Chondrocyte (in vitro differentiated cells): ENCODE results near the gene DENND5A. TPM values are rescaled to one million over a fixed set of nuclear protein-coding genes. Genes with fewer than 3 reads are reported as not detected.

Experiments
- DNase-seq: peaks from one replicate; pipeline ENCODE4 v3.0.0; 2021; ENCODE audit warnings: mixed read lengths, low spot score
- H3K27ac Mint-ChIP-seq: one replicate; pipeline ENCODE4 v1.8.0; 2021; ENCODE audit warnings: mild to moderate bottlenecking, moderate library complexity, mixed read lengths; ENCODE audit not compliant: unreplicated experiment
- H3K27me3 Mint-ChIP-seq: 2 replicates; pipeline ENCODE4 v1.8.0; 2021; ENCODE audit warnings: low read depth, mixed read lengths
- H3K36me3 Mint-ChIP-seq: 2 replicates; pipeline ENCODE4 v1.8.0; 2021; ENCODE audit warnings: low read depth, mixed read lengths
- H3K4me1 Mint-ChIP-seq: 2 replicates; pipeline ENCODE4 v1.8.0; 2021; ENCODE audit warnings: low read depth, mild to moderate bottlenecking, mixed read lengths
- H3K4me3 Mint-ChIP-seq: one replicate; pipeline ENCODE4 v1.8.0; 2021; ENCODE audit warnings: mild to moderate bottlenecking, moderate library complexity, mixed read lengths; ENCODE audit not compliant: unreplicated experiment
- H3K9me3 Mint-ChIP-seq: 2 replicates; pipeline ENCODE4 v1.8.0; 2021; ENCODE audit warnings: low read depth, mixed read lengths
- CTCF ChIP-seq: fragments of 200-600 bp; sonication (generic); IDR thresholded peaks from 2 replicates; pipeline ENCODE4 v1.5.0; 2021; ENCODE audit warnings: antibody characterized with exemption, mild to moderate bottlenecking, moderate library complexity
- total RNA-seq: library from RNA; stranded (reverse); gene quantifications from 3 replicates; pipeline ENCODE4 v1.2.1, GENCODE V29; 2021

Gene DENND5A
- total RNA-seq, 1 donor from 2014 or later: 111 TPM

DNA sequence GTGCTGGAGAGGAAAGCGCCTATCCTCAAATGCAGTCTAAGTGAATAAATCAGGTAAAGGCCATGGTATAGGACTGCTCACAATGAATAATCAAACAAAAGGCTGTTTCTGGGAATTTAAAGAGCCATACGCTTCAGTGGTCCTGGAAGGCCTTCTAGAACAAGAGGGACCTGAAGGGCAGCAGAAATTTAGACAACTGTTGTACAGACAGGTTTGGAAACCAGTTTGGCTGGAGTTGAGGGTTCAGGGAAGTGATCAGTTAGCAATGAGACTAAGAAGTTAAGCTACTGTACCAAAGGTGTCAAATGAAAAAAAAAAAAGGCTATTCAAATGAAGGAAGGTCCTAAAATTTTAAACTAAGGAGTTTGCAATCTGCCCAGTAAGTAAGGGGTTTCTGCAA is 117.1 kb downstream of the DENND5A start:
- no peaks in the 10 kb centered on the region for H3K27me3 Mint-ChIP-seq
- peaks cover 18% of the 10 kb centered on the region for H3K4me1 Mint-ChIP-seq
- H3K4me3 Mint-ChIP-seq: no peak overlapping the region
- TF ChIP-seq CTCF: no peak
- no peak for DNase-seq
- no peaks in the 10 kb centered on the region for H3K9me3 Mint-ChIP-seq
- H3K27ac Mint-ChIP-seq: no peak overlapping the region
- H3K36me3 Mint-ChIP-seq: peaks cover 49% of the 10 kb centered on the region

GRCh38 chr11:9146477-9146876 is 118.7 kb downstream of the DENND5A start:
- no peak for DNase-seq
- Mint-ChIP-seq H3K27ac (no peak overlapping the region), H3K4me1 (peaks cover 17% of the 10 kb centered on the region), H3K36me3 (peaks cover 58% of the 10 kb centered on the region), H3K27me3 (no peaks in the 10 kb centered on the region), H3K9me3 (no peaks in the 10 kb centered on the region), H3K4me3 (no peak overlapping the region)
- no peak for TF ChIP-seq CTCF

GRCh38 chr11:9145283-9145682 is 119.9 kb downstream of the DENND5A start:
- DNase-seq: no peak
- no peak overlapping the region for H3K4me3 Mint-ChIP-seq
- peaks cover 9% of the 10 kb centered on the region for H3K4me1 Mint-ChIP-seq
- no peaks in the 10 kb centered on the region for H3K27me3 Mint-ChIP-seq
- no peak for TF ChIP-seq CTCF
- no peaks in the 10 kb centered on the region for H3K9me3 Mint-ChIP-seq
- H3K27ac Mint-ChIP-seq: no peak overlapping the region
- peaks cover 60% of the 10 kb centered on the region for H3K36me3 Mint-ChIP-seq

- H3K4me1 Mint-ChIP-seq: peaks cover 12% of the 10 kb centered on the region
- no peak overlapping the region for H3K27ac Mint-ChIP-seq
- H3K27me3 Mint-ChIP-seq: no peaks in the 10 kb centered on the region
- no peak overlapping the region for H3K4me3 Mint-ChIP-seq
- H3K36me3 Mint-ChIP-seq: peaks cover 59% of the 10 kb centered on the region
- no peak for TF ChIP-seq CTCF
- H3K9me3 Mint-ChIP-seq: no peaks in the 10 kb centered on the region
- DNase-seq: no peak
These were observed 120.3 kb downstream of the DENND5A start for GRCh38 chr11:9144828-9145227.

GRCh38 chr11:9143721-9144120 is 121.4 kb downstream of the DENND5A start:
- H3K9me3 Mint-ChIP-seq: no peaks in the 10 kb centered on the region
- no peaks in the 10 kb centered on the region for H3K27me3 Mint-ChIP-seq
- H3K36me3 Mint-ChIP-seq: peaks cover 55% of the 10 kb centered on the region
- no peak overlapping the region for H3K27ac Mint-ChIP-seq
- no peak overlapping the region for H3K4me3 Mint-ChIP-seq
- no peak for DNase-seq
- no peak for TF ChIP-seq CTCF
- H3K4me1 Mint-ChIP-seq: peaks cover 18% of the 10 kb centered on the region
